T-cell (primary cell): ENCODE data around the gene MAP4K4. TPM values are rescaled to one million over a fixed set of nuclear protein-coding genes. Genes with fewer than 3 reads are reported as not detected.

Experiments used
- ATAC-seq, 4 experiments: fragments of 200-7000 bp in 3 of 4; fragments of 150-1000 bp in 1 of 4; cut with Tn5 transposase; replicated peaks in 1 of 4; 1 replicate in 3 of 4; 2 replicates in 1 of 4; pipeline ENCODE4 v1.10.0; 2021; ENCODE audit warnings: moderate library complexity in 3 of 4, mild to moderate bottlenecking in 2 of 4, moderate number of reproducible peaks in 1 of 4
- CTCF ChIA-PET, 2 donors: fragments of 300-600 bp; sonication (Branson Sonifier 250); formaldehyde crosslinking; loops; one replicate each; lab custom pipeline; 2022; ENCODE audit warnings: antibody characterized with exemption in 2 of 2; lab: Charles Lee
- POLR2A ChIA-PET, 2 donors: fragments of 300-600 bp; sonication (Branson Sonifier 250); formaldehyde crosslinking; loops; one replicate each; lab custom pipeline; 2022; ENCODE audit warnings: antibody characterized with exemption in 2 of 2; lab: Charles Lee
- DNase-seq, 35 experiments: peaks; one replicate each; pipeline versions ENCODE4 v3.0.0 to v3.0.0-alpha.2; 2013 to 2023
- H3K27ac ChIP-seq: one replicate; pipeline ENCODE4 v1.5.1; 2013; ENCODE audit warnings: low read length
- H3K27me3 ChIP-seq, 2 experiments: replicated peaks in 1 of 2; 1 replicate in 1 of 2; 2 replicates in 1 of 2; pipeline versions ENCODE4 v1.6.1 to v1.7.0; 2013; ENCODE audit warnings: low read length in 1 of 2, mixed read lengths in 1 of 2; ENCODE audit not compliant: control insufficient read depth in 2 of 2, insufficient read depth in 2 of 2; ENCODE audit errors: extremely low read depth in 1 of 2
- H3K36me3 ChIP-seq, 2 donors: 1 replicate in 1 of 2; 2 replicates in 1 of 2; pipeline versions ENCODE4 v1.6.1 to v1.7.0; 2013; ENCODE audit warnings: low read length in 1 of 2; ENCODE audit not compliant: control insufficient read depth in 2 of 2, insufficient read depth in 1 of 2; ENCODE audit errors: extremely low read depth in 1 of 2
- H3K4me1 ChIP-seq, 2 experiments: 1 replicate in 1 of 2; 2 replicates in 1 of 2; pipeline versions ENCODE4 v1.6.1 to v1.7.0; 2013; ENCODE audit warnings: low read length in 2 of 2, mixed read lengths in 1 of 2; ENCODE audit not compliant: insufficient read depth in 2 of 2, control insufficient read depth in 1 of 2; ENCODE audit errors: extremely low read depth in 1 of 2
- H3K4me3 ChIP-seq, 2 donors: 1 replicate in 1 of 2; 2 replicates in 1 of 2; pipeline versions ENCODE4 v1.5.1 to v1.7.0; 2013; ENCODE audit warnings: mild to moderate bottlenecking in 2 of 2, low read length in 1 of 2, moderate library complexity in 1 of 2; ENCODE audit not compliant: control insufficient read depth in 1 of 2; ENCODE audit errors: extremely low read depth in 1 of 2
- H3K9me3 ChIP-seq: 2 replicates; pipeline ENCODE4 v1.7.0; 2013
- H3K27ac Mint-ChIP-seq, 2 donors: one replicate each; pipeline ENCODE4 v1.8.0; 2020 to 2021; ENCODE audit warnings: mild to moderate bottlenecking in 2 of 2, mixed read lengths in 2 of 2
- H3K27me3 Mint-ChIP-seq, 2 donors: one replicate each; pipeline ENCODE4 v1.8.0; 2021 to 2022; ENCODE audit warnings: mixed read lengths in 2 of 2
- H3K36me3 Mint-ChIP-seq: one replicate; pipeline ENCODE4 v1.8.0; 2021; ENCODE audit warnings: mixed read lengths
- H3K4me1 Mint-ChIP-seq, 3 donors: one replicate each; pipeline ENCODE4 v1.8.0; 2020 to 2022; ENCODE audit warnings: mixed read lengths in 3 of 3, mild to moderate bottlenecking in 1 of 3
- H3K4me3 Mint-ChIP-seq, 3 donors: one replicate each; pipeline ENCODE4 v1.8.0; 2020 to 2022; ENCODE audit warnings: mild to moderate bottlenecking in 3 of 3, mixed read lengths in 3 of 3, moderate library complexity in 3 of 3
- H3K9me3 Mint-ChIP-seq, 3 donors: one replicate each; pipeline ENCODE4 v1.8.0; 2020 to 2022; ENCODE audit warnings: mixed read lengths in 3 of 3
- WGBS: methylation state at CpG from one replicate; pipeline ENCODE4 v1.1.5; 2013; ENCODE audit warnings: missing lambda C conversion rate; ENCODE audit not compliant: insufficient coverage; 5-methylcytosine and 5-hydroxymethylcytosine counted together
- total RNA-seq, 35 experiments: library from RNA in 6 of 35; stranded (reverse) in 6 of 35; fragments of 120-200 nt in 1 of 35; gene quantifications; one replicate each; pipeline versions ENCODE4 v1.2.1 to v1.2.4 and lab custom pipeline; 2013 to 2026

Gene MAP4K4
- total RNA-seq, 5 donors from 2014 or later (not counting 1 experiment from before 2014, with no cell fraction given), result 84.2 to 148 (median 93.2) TPM

DNA sequence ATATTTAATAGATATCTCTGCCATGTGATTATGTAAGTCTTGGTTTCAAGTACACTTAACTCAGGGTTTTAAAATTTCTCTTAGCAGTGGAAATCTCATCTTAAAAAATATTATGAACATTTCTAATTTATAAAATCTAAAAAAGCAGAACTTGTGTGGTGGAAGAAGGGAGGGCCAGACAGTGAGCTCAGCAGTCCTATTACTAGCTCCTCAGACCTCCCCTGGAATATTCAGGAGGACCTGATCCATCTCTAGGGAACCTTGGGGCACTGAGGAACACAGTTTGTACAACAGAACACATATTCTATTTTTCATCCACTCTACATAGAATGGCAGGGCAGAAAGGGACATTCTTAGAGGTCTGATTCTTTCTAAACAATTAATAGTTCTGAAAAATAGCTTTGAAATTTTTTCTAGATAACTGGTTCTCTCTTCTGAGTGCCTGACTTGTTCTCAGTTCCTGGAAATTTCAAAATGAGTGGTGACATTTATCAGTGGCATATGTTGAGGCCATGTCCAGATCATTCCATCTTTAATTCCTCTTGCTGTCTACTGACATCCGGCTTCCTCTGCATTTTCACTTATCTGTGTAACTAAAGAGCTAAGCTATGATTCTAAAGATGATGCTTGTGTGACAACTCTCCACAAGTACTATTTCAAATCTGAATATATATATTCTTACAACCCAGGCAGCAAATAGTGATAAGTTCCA is 8.2 kb upstream of the MAP4K4 start:
- WGBS, result no CpG with 5 or more reads among the region's 1 CpG
- ChIA-PET CTCF (interaction anchor here in 1 of 2 donors (0.6 kb wide), 1 partner anchor 530 kb away, joined by 3 read pairs; no protein-coding TSS in a partner anchor), POLR2A (no interaction called here)

DNA sequence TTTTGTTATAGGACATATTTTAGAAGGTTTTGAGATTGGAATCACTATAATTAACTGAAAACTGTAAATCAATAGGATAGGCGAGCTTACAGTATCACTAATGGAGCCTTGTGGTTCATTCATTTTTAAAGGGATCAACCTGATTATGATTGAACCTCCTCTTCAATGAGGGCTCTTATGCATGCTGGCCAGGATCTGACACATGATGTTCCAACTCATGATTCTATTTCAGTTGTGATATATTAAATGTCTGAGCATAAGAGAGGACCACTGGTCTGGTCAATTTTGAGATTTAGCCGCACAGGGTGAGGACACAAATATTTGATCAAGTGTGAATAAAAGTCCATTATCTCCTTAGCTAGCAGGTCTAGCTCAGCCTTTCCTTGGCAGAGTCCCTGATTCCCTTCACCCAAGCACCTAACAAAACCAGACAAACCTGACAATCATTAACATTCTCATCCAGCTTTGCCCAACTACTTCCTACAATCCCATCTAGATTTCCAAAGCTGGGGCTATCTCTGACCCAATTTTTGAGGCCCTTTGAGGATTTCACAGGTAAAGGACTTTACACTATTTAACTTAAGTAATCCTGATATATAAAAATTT is 6.9 kb upstream of the MAP4K4 start:
- DNase-seq (no peak), ATAC-seq (no peak)
- CTCF ChIA-PET, result no interaction called here
- H3K4me3 ChIP-seq, result no peak overlapping the region
- no peak overlapping the region for H3K27ac ChIP-seq
- H3K27me3 ChIP-seq, result no peaks in the 10 kb centered on the region
- Mint-ChIP-seq H3K4me3 (no peak overlapping the region), H3K4me1 (peaks cover 18 to 29% (median 28%) of the 10 kb centered on the region in 3 donors), H3K9me3 (peaks cover 2 to 4% (median 4%) of the 10 kb centered on the region in 3 donors), H3K27ac (no peak overlapping the region), H3K27me3 (no peaks in the 10 kb centered on the region), H3K36me3 (no peaks in the 10 kb centered on the region)
- H3K36me3 ChIP-seq, result no peaks in the 10 kb centered on the region
- H3K4me1 ChIP-seq, result peaks cover 8 to 10% of the 10 kb centered on the region in 2 experiments
- POLR2A ChIA-PET, result interaction anchor here in 1 of 2 donors (0.5 kb wide), 1 partner anchor 63 kb away, joined by 5 read pairs; no protein-coding TSS in a partner anchor
- WGBS, result no CpG with 5 or more reads among the region's 2 CpGs
- H3K9me3 ChIP-seq, result peaks cover 2% of the 10 kb centered on the region

More for the DNA sequence above, 8.2 kb upstream of the MAP4K4 start:
- H3K9me3 Mint-ChIP-seq, result no peaks in the 10 kb centered on the region
- H3K27ac Mint-ChIP-seq, result peak overlapping the region; percentile 45 to 57
- H3K36me3 Mint-ChIP-seq, result no peaks in the 10 kb centered on the region
- H3K9me3 ChIP-seq, result peaks cover under 1% of the 10 kb centered on the region
- peaks cover 18 to 29% (median 28%) of the 10 kb centered on the region in 3 donors for H3K4me1 Mint-ChIP-seq
- no peaks in the 10 kb centered on the region for H3K27me3 Mint-ChIP-seq
- no peak for DNase-seq
- H3K36me3 ChIP-seq, result no peaks in the 10 kb centered on the region
- H3K4me3 ChIP-seq, result no peak overlapping the region
- H3K4me3 Mint-ChIP-seq, result no peak overlapping the region
- H3K27me3 ChIP-seq, result no peaks in the 10 kb centered on the region
- H3K4me1 ChIP-seq, result peaks cover 8 to 10% of the 10 kb centered on the region in 2 experiments
- ATAC-seq, result no peak
- no peak overlapping the region for H3K27ac ChIP-seq

DNA sequence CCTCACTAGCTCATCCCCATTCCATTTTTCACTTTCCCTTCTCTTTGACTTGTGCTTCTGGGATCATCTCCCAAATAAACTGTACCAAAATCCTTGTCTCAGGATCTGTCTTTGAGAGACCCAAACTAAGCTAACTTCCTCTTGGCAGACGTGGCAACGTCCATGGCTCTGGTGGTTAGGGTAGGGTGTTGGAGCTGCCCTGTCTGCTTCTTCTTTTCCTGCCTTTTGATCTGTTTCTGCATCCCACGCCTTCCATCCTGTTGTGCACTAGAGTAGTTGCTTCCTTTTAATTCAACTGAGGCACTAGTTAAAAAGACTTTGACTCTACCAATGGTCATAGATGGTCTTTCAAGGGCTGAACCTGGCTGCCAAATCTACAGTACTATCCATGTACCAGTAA is 5.5 kb upstream of the MAP4K4 start:
- Mint-ChIP-seq H3K4me1 (peaks cover 25 to 36% (median 34%) of the 10 kb centered on the region in 3 donors), H3K4me3 (peak overlapping the region in 1 of 3 donors; percentile 4), H3K9me3 (peaks cover 2 to 4% (median 4%) of the 10 kb centered on the region in 3 donors), H3K36me3 (no peaks in the 10 kb centered on the region), H3K27ac (peak overlapping the region; percentile 9 to 17), H3K27me3 (no peaks in the 10 kb centered on the region)
- Histone ChIP-seq H3K36me3 (no peaks in the 10 kb centered on the region), H3K27ac (no peak overlapping the region), H3K27me3 (no peaks in the 10 kb centered on the region), H3K4me3 (no peak overlapping the region), H3K4me1 (peaks cover 8 to 19% of the 10 kb centered on the region in 2 experiments), H3K9me3 (peaks cover 2% of the 10 kb centered on the region)
- DNase-seq (no peak), ATAC-seq (no peak)
- ChIA-PET POLR2A (interaction anchor here (0.6 to 0.7 kb wide), 2 partner anchors 194 to 853 kb away, joined by 3 to 5 read pairs; no protein-coding TSS in a partner anchor), CTCF (interaction anchor here in 1 of 2 donors (0.7 kb wide), 1 partner anchor 120 kb away, joined by 3 read pairs; no protein-coding TSS in a partner anchor)
- no CpG with 5 or more reads among the region's 3 CpGs for WGBS

DNA sequence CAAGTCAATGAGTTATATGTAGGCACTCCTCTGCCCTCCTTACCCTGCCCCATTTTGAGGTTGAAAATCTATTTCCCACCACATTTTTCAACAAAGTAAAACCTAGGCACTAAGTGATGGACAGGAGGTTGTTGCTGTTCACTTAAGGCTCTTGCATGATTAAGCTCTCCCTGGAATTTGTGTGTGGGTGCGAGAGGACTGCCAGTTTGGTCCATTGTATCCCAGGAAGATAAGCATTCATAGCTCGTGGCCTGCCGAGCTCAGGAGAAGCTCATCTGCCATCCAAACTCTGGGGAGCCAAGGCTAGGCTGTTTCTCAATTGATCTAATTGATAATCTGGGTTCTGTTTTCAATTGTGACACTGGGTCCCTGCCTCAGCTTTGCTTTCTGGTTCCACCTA is 4.7 kb upstream of the MAP4K4 start:
- Mint-ChIP-seq H3K4me1 (peaks cover 25 to 36% (median 34%) of the 10 kb centered on the region in 3 donors), H3K27ac (peak overlapping the region; percentile 26 to 34), H3K9me3 (peaks cover 2 to 4% (median 4%) of the 10 kb centered on the region in 3 donors), H3K36me3 (no peaks in the 10 kb centered on the region), H3K4me3 (no peak overlapping the region), H3K27me3 (no peaks in the 10 kb centered on the region)
- Histone ChIP-seq H3K27me3 (no peaks in the 10 kb centered on the region), H3K27ac (no peak overlapping the region), H3K36me3 (no peaks in the 10 kb centered on the region), H3K4me3 (no peak overlapping the region), H3K4me1 (peaks cover 8 to 19% of the 10 kb centered on the region in 2 experiments), H3K9me3 (peaks cover 2% of the 10 kb centered on the region)
- DNase-seq (no peak), ATAC-seq (no peak)
- 100% methylated on average over 3 of the region's 3 CpGs for WGBS
- POLR2A ChIA-PET, result interaction anchor here (0.5 to 0.6 kb wide), 4 partner anchors 23 to 123 kb away, joined by 3 to 5 read pairs (median 4); no protein-coding TSS in a partner anchor
- CTCF ChIA-PET, result no interaction called here

DNA sequence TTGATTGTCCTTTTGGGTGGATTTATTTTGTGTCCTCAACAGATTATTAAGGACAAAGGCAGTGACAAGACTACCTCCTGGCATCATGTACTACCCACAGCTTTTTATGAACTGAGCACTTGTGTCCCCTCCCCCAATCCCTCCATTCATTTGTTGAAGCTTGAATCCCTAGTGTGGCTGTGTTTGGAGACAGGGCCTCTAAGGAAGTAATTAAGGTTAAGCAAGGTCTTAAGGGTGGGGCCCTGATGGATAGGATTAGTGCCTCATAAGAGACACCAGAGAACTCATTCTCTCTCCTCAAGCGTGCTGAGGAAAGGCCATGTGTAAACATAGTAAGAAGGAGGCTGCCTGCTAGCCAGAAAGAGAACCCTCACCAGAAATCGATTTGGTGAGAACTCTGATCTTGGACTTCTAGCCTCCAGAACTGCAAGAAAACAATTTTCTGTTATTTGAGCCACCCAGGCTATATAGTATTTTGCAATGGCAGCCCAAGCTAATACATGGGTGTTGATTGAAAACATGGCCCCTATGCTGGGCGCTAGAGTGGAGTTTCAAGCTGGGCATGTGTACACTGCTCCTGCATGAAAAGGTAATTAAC is 3.4 kb upstream of the MAP4K4 start:
- ChIA-PET CTCF (interaction anchor here (0.6 kb wide), 2 partner anchors 22 to 58 kb away, joined by 3 read pairs; no protein-coding TSS in a partner anchor), POLR2A (no interaction called here)
- Mint-ChIP-seq H3K4me1 (peaks cover 25 to 36% (median 34%) of the 10 kb centered on the region in 3 donors), H3K27me3 (no peaks in the 10 kb centered on the region), H3K4me3 (no peak overlapping the region), H3K36me3 (no peaks in the 10 kb centered on the region), H3K9me3 (peaks cover 2 to 4% (median 4%) of the 10 kb centered on the region in 3 donors), H3K27ac (no peak overlapping the region)
- Histone ChIP-seq H3K9me3 (peaks cover 2% of the 10 kb centered on the region), H3K4me3 (no peak overlapping the region), H3K27me3 (no peaks in the 10 kb centered on the region), H3K36me3 (no peaks in the 10 kb centered on the region), H3K4me1 (peaks cover 8 to 19% of the 10 kb centered on the region in 2 experiments), H3K27ac (no peak overlapping the region)
- 57% methylated on average over 1 of the region's 3 CpGs for WGBS
- no peak for DNase-seq
- no peak for ATAC-seq
